Measurements from ENCODE around the gene DLG4.

Gene DLG4

DNA sequence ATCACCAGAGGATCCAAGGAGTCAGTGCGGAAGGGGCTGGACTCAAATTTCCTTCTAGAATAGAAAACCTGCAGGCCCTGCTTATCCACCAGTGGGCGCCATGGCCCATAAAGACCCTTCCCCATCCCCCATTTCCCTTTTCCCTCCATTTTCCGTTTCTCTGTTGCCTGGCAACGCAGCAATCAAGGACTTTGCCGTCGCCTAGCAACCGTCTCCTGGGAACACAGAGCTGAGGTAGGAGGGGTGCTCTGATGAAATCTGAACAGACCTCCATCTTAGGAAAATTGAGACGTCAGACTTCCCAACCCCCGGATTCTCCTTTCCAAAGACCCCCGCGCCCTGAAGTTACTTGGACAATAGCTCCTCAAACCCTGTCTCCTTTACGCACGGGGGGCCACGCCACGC lies 5.7 kb downstream of the DLG4 start:
- Histone ChIP-seq H3K27ac (ENCODE audit: insufficient read depth, low read depth, low read length, poor library complexity, severe bottlenecking) (peak overlapping the region; percentile 95), H3K4me1 (ENCODE audit: control insufficient read depth, insufficient read depth, low read length) (peaks cover 64% of the 10 kb centered on the region), H3K27me3 (ENCODE audit: control insufficient read depth, insufficient read depth, low read length, poor library complexity, severe bottlenecking) (no peaks in the 10 kb centered on the region), H3K36me3 (ENCODE audit: control insufficient read depth, insufficient read depth, low read length) (no peaks in the 10 kb centered on the region), H3K9me3 (ENCODE audit: control insufficient read depth, low read length) (no peaks in the 10 kb centered on the region), H3K4me3 (ENCODE audit: insufficient read depth, low read depth, low read length) (peak overlapping the region; percentile 37)
- WGBS, 2 experiments: 0 to 1% methylated on average over 15 of the region's 15 CpGs

DNA sequence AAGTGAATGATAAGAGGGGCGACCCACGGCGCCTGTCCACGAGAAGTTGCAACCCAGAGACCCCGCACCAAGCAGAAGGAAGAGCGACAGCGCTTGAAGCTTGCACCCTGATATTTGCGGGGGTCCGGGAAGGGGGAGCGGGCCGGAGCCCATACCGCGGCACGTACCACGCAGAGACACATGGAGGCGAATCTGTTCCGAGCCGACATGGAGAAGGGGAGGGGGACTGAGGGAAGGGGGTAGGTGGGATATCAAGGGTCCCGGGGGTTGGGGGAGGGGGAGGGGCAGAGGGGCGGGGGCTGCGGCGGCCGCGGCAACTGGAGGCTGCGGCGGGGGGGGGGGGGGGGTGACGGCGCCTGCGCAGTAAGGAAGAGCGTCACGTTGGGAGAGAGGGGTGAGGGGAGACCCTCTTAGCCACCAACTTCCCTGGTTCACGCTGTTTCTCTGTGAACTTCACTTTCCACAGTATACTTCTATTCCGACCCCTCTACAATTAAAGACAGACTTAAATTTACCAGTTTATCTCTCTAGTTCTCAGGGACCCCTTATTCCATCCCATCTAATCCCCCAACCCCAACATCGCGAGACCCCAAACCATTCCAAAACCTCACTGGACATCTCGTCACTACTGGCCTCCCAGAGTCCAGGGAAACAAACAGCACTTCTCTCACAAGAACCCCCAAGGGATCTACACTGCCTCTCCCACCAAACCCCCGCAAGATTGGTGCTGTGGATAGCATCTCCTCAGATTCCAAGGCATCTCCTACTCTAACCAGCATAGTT lies 8.0 kb downstream of the DLG4 start:
- Histone ChIP-seq H3K27me3 (ENCODE audit: control insufficient read depth, insufficient read depth, low read length, poor library complexity, severe bottlenecking) (no peaks in the 10 kb centered on the region), H3K4me3 (ENCODE audit: insufficient read depth, low read depth, low read length) (peak overlapping the region; percentile 40), H3K27ac (ENCODE audit: insufficient read depth, low read depth, low read length, poor library complexity, severe bottlenecking) (peak overlapping the region; percentile 20), H3K9me3 (ENCODE audit: control insufficient read depth, low read length) (no peaks in the 10 kb centered on the region), H3K36me3 (ENCODE audit: control insufficient read depth, insufficient read depth, low read length) (no peaks in the 10 kb centered on the region), H3K4me1 (ENCODE audit: control insufficient read depth, insufficient read depth, low read length) (peaks cover 71% of the 10 kb centered on the region)
- 11 to 14% methylated on average over 34 to 35 of the region's 37 CpGs for WGBS, 2 experiments

DNA sequence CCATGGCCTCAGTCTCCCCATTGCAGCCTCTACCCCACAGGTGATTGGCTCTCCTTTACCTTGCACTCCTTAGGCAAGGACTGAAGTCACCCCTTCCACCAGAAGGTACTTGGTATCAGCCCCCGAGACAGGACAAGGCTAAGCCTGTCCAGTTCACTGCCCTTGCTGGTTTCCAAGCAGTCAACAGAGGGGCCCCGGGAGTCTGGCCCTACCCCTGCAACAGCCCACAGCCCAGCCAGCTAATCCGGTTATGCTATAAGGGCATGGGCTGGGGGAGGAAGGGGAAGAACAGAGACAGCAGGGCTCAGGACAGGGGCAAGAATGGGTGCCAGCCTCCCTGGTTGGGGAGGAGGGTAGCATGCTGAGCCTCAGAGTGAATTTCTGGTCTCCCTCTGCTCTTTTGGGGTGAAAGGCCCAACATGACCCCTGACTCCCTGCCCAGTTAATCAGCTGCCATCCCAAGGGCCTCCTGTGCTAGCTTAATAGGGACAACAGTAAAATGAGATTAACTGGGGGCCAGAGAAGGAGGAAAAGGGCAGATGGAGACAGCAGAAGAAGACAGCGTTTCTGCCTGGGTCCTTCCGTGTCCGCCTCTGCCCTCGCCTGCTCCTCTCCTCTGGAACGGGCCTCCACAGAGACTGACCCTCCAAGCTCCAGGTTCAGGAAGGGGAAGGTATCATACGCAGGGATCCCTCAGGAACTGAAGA lies 10.7 kb downstream of the DLG4 start:
- peak overlapping the region; percentile 35 for H3K4me3 ChIP-seq (ENCODE audit: insufficient read depth, low read depth, low read length)
- no peaks in the 10 kb centered on the region for H3K9me3 ChIP-seq (ENCODE audit: control insufficient read depth, low read length)
- peaks cover under 1% of the 10 kb centered on the region for H3K36me3 ChIP-seq (ENCODE audit: control insufficient read depth, insufficient read depth, low read length)
- no peaks in the 10 kb centered on the region for H3K27me3 ChIP-seq (ENCODE audit: control insufficient read depth, insufficient read depth, low read length, poor library complexity, severe bottlenecking)
- peak overlapping the region; percentile 79 for H3K27ac ChIP-seq (ENCODE audit: insufficient read depth, low read depth, low read length, poor library complexity, severe bottlenecking)
- 75% methylated on average over 9 of the region's 9 CpGs for WGBS, 2 experiments
- H3K4me1 ChIP-seq (ENCODE audit: control insufficient read depth, insufficient read depth, low read length): peaks cover 76% of the 10 kb centered on the region

DNA sequence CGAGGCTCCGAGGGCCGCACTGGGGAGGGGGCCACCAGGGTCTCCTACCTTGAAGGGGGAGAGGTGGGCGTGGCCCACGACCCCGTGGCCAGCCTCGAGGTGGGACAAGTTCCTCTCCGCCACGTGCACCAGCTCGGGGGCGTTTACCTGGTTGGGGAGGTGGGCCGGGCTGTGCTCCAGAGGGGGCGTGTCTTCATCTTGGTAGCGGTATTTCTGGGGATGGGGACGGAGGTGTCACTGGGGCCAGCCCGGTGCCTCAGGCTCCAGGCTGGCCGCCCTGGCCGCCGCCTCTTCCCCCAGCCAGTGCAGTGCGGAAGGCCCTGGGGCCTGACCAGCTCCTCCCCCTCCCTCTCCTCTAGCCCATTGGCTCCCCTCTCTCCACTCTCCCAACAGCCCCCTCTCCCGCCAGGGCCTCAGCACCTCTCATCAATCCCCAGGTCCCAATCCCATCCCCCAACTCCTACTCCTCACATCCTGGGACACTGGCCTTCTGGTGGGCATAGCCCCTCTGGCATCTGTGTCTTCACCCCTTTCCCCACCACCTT lies 11.5 kb downstream of the DLG4 start:
- 6 to 7% methylated on average over 21 of the region's 21 CpGs for WGBS, 2 experiments
- Histone ChIP-seq H3K4me1 (ENCODE audit: control insufficient read depth, insufficient read depth, low read length) (peaks cover 73% of the 10 kb centered on the region), H3K4me3 (ENCODE audit: insufficient read depth, low read depth, low read length) (peak overlapping the region; percentile 35), H3K27me3 (ENCODE audit: control insufficient read depth, insufficient read depth, low read length, poor library complexity, severe bottlenecking) (no peaks in the 10 kb centered on the region), H3K9me3 (ENCODE audit: control insufficient read depth, low read length) (no peaks in the 10 kb centered on the region), H3K36me3 (ENCODE audit: control insufficient read depth, insufficient read depth, low read length) (peaks cover 8% of the 10 kb centered on the region), H3K27ac (ENCODE audit: insufficient read depth, low read depth, low read length, poor library complexity, severe bottlenecking) (peak overlapping the region; percentile 79)

DNA sequence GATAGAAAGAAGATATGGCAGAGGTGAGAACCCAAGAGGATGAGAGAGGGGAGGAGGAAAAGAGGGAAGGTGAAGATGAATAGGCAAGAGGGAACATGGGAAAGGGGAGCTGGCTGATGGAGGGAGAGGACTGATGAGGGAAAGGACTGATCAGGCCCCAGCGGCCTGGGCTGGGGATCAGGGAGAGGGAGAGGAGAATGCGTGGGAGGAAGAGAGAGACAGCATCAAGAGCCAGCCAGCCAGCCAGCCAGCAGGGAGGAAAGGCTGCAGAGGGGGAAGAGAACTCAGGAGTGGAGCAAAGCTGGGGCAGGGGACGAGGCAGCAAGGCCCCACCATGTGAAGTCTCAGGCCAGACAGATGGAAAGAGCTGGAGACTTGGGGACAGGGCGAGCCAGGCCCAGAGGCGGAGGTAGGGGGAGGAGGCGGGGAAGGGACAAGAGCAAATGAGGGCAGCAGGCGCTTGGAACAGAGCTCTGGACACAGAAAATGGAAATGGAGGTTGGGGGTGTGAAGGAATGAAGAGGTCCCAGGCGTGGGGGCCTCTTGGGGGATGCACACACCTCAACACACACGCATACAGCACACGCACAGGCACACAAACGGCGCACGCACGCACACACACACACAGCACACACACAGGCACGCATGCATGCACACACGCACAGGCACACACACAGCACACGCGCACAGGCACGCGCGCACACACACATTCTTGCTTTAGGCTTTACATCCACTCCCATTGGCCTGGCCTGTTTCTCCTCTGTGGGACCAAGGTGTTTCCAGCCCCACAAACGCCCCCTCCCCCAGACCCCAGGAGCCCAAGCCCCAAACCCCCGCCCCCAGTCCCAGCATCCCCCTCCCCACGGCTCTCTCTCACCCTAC lies 12.3 kb downstream of the DLG4 start:
- H3K27ac ChIP-seq (ENCODE audit: insufficient read depth, low read depth, low read length, poor library complexity, severe bottlenecking): no peak overlapping the region
- no peaks in the 10 kb centered on the region for H3K27me3 ChIP-seq (ENCODE audit: control insufficient read depth, insufficient read depth, low read length, poor library complexity, severe bottlenecking)
- H3K4me3 ChIP-seq (ENCODE audit: insufficient read depth, low read depth, low read length): peak overlapping the region; percentile 35
- peaks cover 16% of the 10 kb centered on the region for H3K36me3 ChIP-seq (ENCODE audit: control insufficient read depth, insufficient read depth, low read length)
- no peaks in the 10 kb centered on the region for H3K9me3 ChIP-seq (ENCODE audit: control insufficient read depth, low read length)
- 67 to 74% methylated on average over 22 to 24 of the region's 24 CpGs for WGBS, 2 experiments
- H3K4me1 ChIP-seq (ENCODE audit: control insufficient read depth, insufficient read depth, low read length): peaks cover 72% of the 10 kb centered on the region

DNA sequence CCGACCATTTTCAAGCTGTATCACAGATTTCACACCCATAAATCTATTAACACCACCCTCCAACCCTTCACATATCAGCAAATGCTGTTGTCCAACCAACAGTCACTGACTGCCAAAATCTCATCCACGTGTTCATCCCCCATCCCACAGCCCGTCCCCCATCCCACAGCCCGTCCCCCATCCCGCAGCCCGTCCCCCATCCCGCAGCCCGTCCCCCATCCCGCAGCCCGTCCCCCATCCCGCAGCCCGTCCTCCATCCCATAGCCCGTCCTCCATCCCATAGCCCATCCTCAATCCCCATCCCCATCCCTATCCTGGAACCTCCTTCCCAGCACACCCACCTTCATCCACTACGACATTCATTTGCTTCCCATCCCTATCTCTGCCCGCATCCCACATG lies 14.1 kb downstream of the DLG4 start:
- no peaks in the 10 kb centered on the region for H3K9me3 ChIP-seq (ENCODE audit: control insufficient read depth, low read length)
- 36 to 57% methylated on average over 10 to 13 of the region's 15 CpGs for WGBS, 2 experiments
- peaks cover 21% of the 10 kb centered on the region for H3K36me3 ChIP-seq (ENCODE audit: control insufficient read depth, insufficient read depth, low read length)
- peak overlapping the region; percentile 44 for H3K27ac ChIP-seq (ENCODE audit: insufficient read depth, low read depth, low read length, poor library complexity, severe bottlenecking)
- peak overlapping the region; percentile 38 for H3K4me3 ChIP-seq (ENCODE audit: insufficient read depth, low read depth, low read length)
- no peaks in the 10 kb centered on the region for H3K27me3 ChIP-seq (ENCODE audit: control insufficient read depth, insufficient read depth, low read length, poor library complexity, severe bottlenecking)
- peaks cover 60% of the 10 kb centered on the region for H3K4me1 ChIP-seq (ENCODE audit: control insufficient read depth, insufficient read depth, low read length)

DNA sequence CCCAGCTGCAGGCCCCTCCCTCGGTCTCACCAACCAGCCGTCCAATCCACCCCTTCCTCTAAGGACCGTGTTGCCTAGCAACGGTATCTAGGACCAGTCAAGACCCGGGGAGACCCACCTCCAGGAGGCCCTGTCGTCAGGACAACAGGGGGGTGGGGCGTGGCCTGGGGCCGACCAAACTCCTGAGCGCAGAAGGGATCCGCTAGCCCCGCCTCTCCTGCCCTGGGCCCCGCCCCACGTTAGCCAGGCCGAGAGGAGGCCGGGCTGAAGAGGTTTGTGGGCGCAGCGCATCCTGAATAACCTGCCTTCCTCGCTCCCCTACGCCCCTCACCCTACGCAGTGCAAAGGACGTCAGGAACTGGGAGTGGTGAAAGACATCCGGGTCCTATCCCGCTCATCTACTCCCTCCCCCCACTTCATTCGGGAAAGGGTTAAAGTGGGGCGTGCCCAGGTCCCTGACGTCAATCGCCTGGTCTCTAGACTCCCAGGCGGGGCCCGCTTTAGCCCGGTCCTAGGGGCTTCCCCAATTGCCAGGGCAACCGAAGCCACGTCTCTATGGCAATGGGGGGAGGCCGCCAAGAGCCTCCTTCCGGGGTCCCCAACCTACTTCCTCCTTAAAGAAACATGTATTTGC lies 14.7 kb downstream of the DLG4 start:
- 0% methylated on average over 34 of the region's 34 CpGs for WGBS, 2 experiments

DNA sequence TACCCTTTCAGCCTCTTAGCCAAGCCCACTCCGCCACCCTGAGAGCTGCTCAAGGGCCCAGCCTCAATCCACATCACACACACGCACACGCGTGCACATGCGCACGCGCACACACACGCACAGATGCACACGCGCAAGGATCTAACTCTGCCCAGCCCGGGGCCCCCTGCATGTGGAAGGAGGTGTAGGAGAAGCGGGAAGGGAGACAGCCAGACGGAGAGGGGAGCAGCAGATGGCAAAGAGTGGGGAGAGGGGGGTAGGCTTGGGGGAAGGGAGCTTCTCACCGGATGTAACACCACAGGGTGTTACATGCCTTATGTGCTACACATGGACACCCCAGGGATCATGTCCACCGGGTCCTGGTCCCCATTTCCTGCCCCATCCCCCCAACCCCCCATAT lies 15.3 kb downstream of the DLG4 start:
- Histone ChIP-seq H3K27me3 (ENCODE audit: control insufficient read depth, insufficient read depth, low read length, poor library complexity, severe bottlenecking) (no peaks in the 10 kb centered on the region), H3K9me3 (ENCODE audit: control insufficient read depth, low read length) (no peaks in the 10 kb centered on the region), H3K4me1 (ENCODE audit: control insufficient read depth, insufficient read depth, low read length) (peaks cover 48% of the 10 kb centered on the region), H3K4me3 (ENCODE audit: insufficient read depth, low read depth, low read length) (peak overlapping the region; percentile 38), H3K36me3 (ENCODE audit: control insufficient read depth, insufficient read depth, low read length) (peaks cover 28% of the 10 kb centered on the region), H3K27ac (ENCODE audit: insufficient read depth, low read depth, low read length, poor library complexity, severe bottlenecking) (peak overlapping the region; percentile 20)
- 89 to 90% methylated on average over 15 of the region's 15 CpGs for WGBS, 2 experiments

More for the DNA sequence above, 14.7 kb downstream of the DLG4 start:
- Histone ChIP-seq H3K36me3 (ENCODE audit: control insufficient read depth, insufficient read depth, low read length) (peaks cover 28% of the 10 kb centered on the region), H3K9me3 (ENCODE audit: control insufficient read depth, low read length) (no peaks in the 10 kb centered on the region), H3K4me3 (ENCODE audit: insufficient read depth, low read depth, low read length) (peak overlapping the region; percentile 38), H3K27ac (ENCODE audit: insufficient read depth, low read depth, low read length, poor library complexity, severe bottlenecking) (peak overlapping the region; percentile 44), H3K27me3 (ENCODE audit: control insufficient read depth, insufficient read depth, low read length, poor library complexity, severe bottlenecking) (no peaks in the 10 kb centered on the region), H3K4me1 (ENCODE audit: control insufficient read depth, insufficient read depth, low read length) (peaks cover 54% of the 10 kb centered on the region)

DNA sequence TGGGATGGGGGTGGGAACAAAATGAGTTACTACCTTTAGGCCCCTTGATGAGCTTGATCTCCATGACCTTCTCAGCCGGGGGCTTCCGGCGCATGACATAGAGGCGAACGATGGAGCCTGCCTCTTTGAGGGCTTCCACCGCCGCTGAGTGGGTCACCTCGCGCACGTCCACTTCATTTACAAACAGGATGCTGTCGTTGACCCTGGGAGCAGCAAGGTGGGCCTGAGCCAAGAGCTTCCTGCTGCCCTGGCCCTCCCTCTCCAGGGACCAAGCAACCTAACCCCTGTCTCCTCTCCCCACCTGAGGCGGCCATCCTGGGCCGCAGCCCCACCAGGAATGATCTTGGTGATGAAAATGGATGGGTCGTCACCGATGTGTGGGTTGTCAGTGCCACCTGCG lies 16.2 kb downstream of the DLG4 start:
- no peaks in the 10 kb centered on the region for H3K27me3 ChIP-seq (ENCODE audit: control insufficient read depth, insufficient read depth, low read length, poor library complexity, severe bottlenecking)
- H3K4me1 ChIP-seq (ENCODE audit: control insufficient read depth, insufficient read depth, low read length): peaks cover 39% of the 10 kb centered on the region
- no peak overlapping the region for H3K27ac ChIP-seq (ENCODE audit: insufficient read depth, low read depth, low read length, poor library complexity, severe bottlenecking)
- H3K9me3 ChIP-seq (ENCODE audit: control insufficient read depth, low read length): no peaks in the 10 kb centered on the region
- no peak overlapping the region for H3K4me3 ChIP-seq (ENCODE audit: insufficient read depth, low read depth, low read length)
- WGBS, 2 experiments: 95 to 98% methylated on average over 16 of the region's 16 CpGs
- peaks cover 28% of the 10 kb centered on the region for H3K36me3 ChIP-seq (ENCODE audit: control insufficient read depth, insufficient read depth, low read length)
